Measurements from ENCODE around the gene CALHM4.

CALHM4 gene

GRCh38 chr6:116543149-116543548 lies 10.4 kb upstream of the CALHM4 start:
- TF ChIP-seq EZH2phosphoT487 (IDR thresholded peaks at IDR 0.05; ENCODE audit: low read length), result no peak
- no peak for TF ChIP-seq CTCF (IDR thresholded peaks at IDR 0.05; ENCODE audit: low read length)
- TF ChIP-seq EZH2 (optimal IDR thresholded peaks at IDR 0.05; ENCODE audit: low read depth, low read length), result no peak
- no peak for DNase-seq
- H3K4me3 ChIP-seq (ENCODE audit: low read length), result no peak overlapping the region

GRCh38 chr6:116545651-116546050 lies 7.9 kb upstream of the CALHM4 start, which contains the start of gene TRAPPC3L:
TRAPPC3L (minus strand) TSS chr6:116545684; CDS start chr6:116545514, 170 bp downstream.
- Histone ChIP-seq H3K4me2 (ENCODE audit: low read depth, low read length) (no peak within 1 kb of the TSS), H3K9ac (ENCODE audit: low read length) (no peak within 1 kb of the TSS), H3K27ac (ENCODE audit: low read length) (no peak within 1 kb of the TSS), H3K79me2 (ENCODE audit: low read length) (no peaks in the 10 kb centered on the region), H3F3A (ENCODE audit: insufficient read depth, low read length) (no peaks in the 10 kb centered on the region), H3K36me3 (replicated peaks; ENCODE audit: insufficient read depth, low read length) (no peaks in the 10 kb centered on the region), H2AFZ (ENCODE audit: low read length) (no peak within 1 kb of the TSS), H3K9me3 (replicated peaks; ENCODE audit: insufficient read depth, low read length) (no peaks in the 10 kb centered on the region), H3K4me1 (ENCODE audit: low read length) (no peaks in the 10 kb centered on the region), H3K9me2 (replicated peaks; ENCODE audit: insufficient read depth, low read length) (no peaks in the 10 kb centered on the region), H4K20me1 (ENCODE audit: insufficient read depth, low read length) (no peaks in the 10 kb centered on the region), H3K4me3 (ENCODE audit: low read length) (no peak within 1 kb of the TSS), H3K27me3 (replicated peaks; ENCODE audit: insufficient read depth, low read length) (no peaks in the 10 kb centered on the region)
- DNase-seq, result no peak
- TF ChIP-seq EZH2 (optimal IDR thresholded peaks at IDR 0.05; ENCODE audit: low read depth, low read length) (no peak), CTCF (IDR thresholded peaks at IDR 0.05; ENCODE audit: low read length) (no peak), EZH2phosphoT487 (IDR thresholded peaks at IDR 0.05; ENCODE audit: low read length) (no peak)

More at GRCh38 chr6:116543149-116543548, 10.4 kb upstream of the CALHM4 start:
- H3K4me2 ChIP-seq (ENCODE audit: low read depth, low read length), result no peak overlapping the region
- no peaks in the 10 kb centered on the region for H3K4me1 ChIP-seq (ENCODE audit: low read length)
- H3K79me2 ChIP-seq (ENCODE audit: low read length), result no peaks in the 10 kb centered on the region
- no peaks in the 10 kb centered on the region for H3K9me2 ChIP-seq (replicated peaks; ENCODE audit: insufficient read depth, low read length)
- H3K9ac ChIP-seq (ENCODE audit: low read length), result no peak overlapping the region
- no peaks in the 10 kb centered on the region for H3K27me3 ChIP-seq (replicated peaks; ENCODE audit: insufficient read depth, low read length)
- no peak overlapping the region for H3K27ac ChIP-seq (ENCODE audit: low read length)
- no peaks in the 10 kb centered on the region for H3F3A ChIP-seq (ENCODE audit: insufficient read depth, low read length)
- H3K9me3 ChIP-seq (replicated peaks; ENCODE audit: insufficient read depth, low read length), result no peaks in the 10 kb centered on the region
- no peaks in the 10 kb centered on the region for H4K20me1 ChIP-seq (ENCODE audit: insufficient read depth, low read length)
- no peaks in the 10 kb centered on the region for H3K36me3 ChIP-seq (replicated peaks; ENCODE audit: insufficient read depth, low read length)
- H2AFZ ChIP-seq (ENCODE audit: low read length), result no peak overlapping the region

GRCh38 chr6:116547358-116547757 lies 6.2 kb upstream of the CALHM4 start:
- H3K9ac ChIP-seq (ENCODE audit: low read length), result no peak overlapping the region
- no peaks in the 10 kb centered on the region for H3K9me2 ChIP-seq (replicated peaks; ENCODE audit: insufficient read depth, low read length)
- H3K27me3 ChIP-seq (replicated peaks; ENCODE audit: insufficient read depth, low read length), result no peaks in the 10 kb centered on the region
- H2AFZ ChIP-seq (ENCODE audit: low read length), result no peak overlapping the region
- H3K4me2 ChIP-seq (ENCODE audit: low read depth, low read length), result no peak overlapping the region
- H3K4me3 ChIP-seq (ENCODE audit: low read length), result no peak overlapping the region
- H3K9me3 ChIP-seq (replicated peaks; ENCODE audit: insufficient read depth, low read length), result no peaks in the 10 kb centered on the region
- no peaks in the 10 kb centered on the region for H3K79me2 ChIP-seq (ENCODE audit: low read length)
- TF ChIP-seq CTCF (IDR thresholded peaks at IDR 0.05; ENCODE audit: low read length) (no peak), EZH2phosphoT487 (IDR thresholded peaks at IDR 0.05; ENCODE audit: low read length) (no peak), EZH2 (optimal IDR thresholded peaks at IDR 0.05; ENCODE audit: low read depth, low read length) (no peak)
- no peaks in the 10 kb centered on the region for H4K20me1 ChIP-seq (ENCODE audit: insufficient read depth, low read length)
- H3K4me1 ChIP-seq (ENCODE audit: low read length), result no peaks in the 10 kb centered on the region
- H3F3A ChIP-seq (ENCODE audit: insufficient read depth, low read length), result no peaks in the 10 kb centered on the region
- H3K27ac ChIP-seq (ENCODE audit: low read length), result no peak overlapping the region
- no peaks in the 10 kb centered on the region for H3K36me3 ChIP-seq (replicated peaks; ENCODE audit: insufficient read depth, low read length)
- DNase-seq, result no peak

Data from MM.1S (cell line).